B cell (primary cell): ENCODE data around the gene SMIM12. TPM values are rescaled to one million over a fixed set of nuclear protein-coding genes. Genes with fewer than 3 reads are reported as not detected.

Experiments
- ATAC-seq: fragments of 200-7000 bp; cut with Tn5 transposase; one replicate; pipeline ENCODE4 v1.10.0; 2021; ENCODE audit warnings: low read depth, mild to moderate bottlenecking, moderate number of reproducible peaks, moderate library complexity
- CTCF ChIA-PET: fragments of 350-600 bp; sonication (Branson Sonifier 250); formaldehyde crosslinking; loops from one replicate; lab custom pipeline; 2021; ENCODE audit warnings: antibody characterized with exemption, inconsistent platforms; lab: Charles Lee
- POLR2A ChIA-PET: fragments of 350-600 bp; sonication (Branson Sonifier 250); formaldehyde crosslinking; loops from one replicate; lab custom pipeline; 2021; ENCODE audit warnings: antibody characterized with exemption; lab: Charles Lee
- DNase-seq: peaks from one replicate; pipeline ENCODE4 v3.0.0; 2013
- H2AFZ ChIP-seq: 2 replicates; pipeline ENCODE4 v1.6.1; 2012; ENCODE audit warnings: mild to moderate bottlenecking, low read depth, low read length; ENCODE audit not compliant: insufficient read depth, poor library complexity, severe bottlenecking
- H3K27ac ChIP-seq, 2 donors: 1 replicate in 1 of 2; 2 replicates in 1 of 2; pipeline ENCODE4 v1.5.1; 2012 to 2013; ENCODE audit warnings: low read length in 2 of 2, mild to moderate bottlenecking in 2 of 2, moderate library complexity in 1 of 2
- H3K27me3 ChIP-seq, 4 experiments: fragments of 200-600 bp in 1 of 4; sonication (generic) in 1 of 4; replicated peaks in 1 of 4; 1 replicate in 2 of 4; 2 replicates in 2 of 4; pipeline versions ENCODE4 v1.6.1 to v1.7.0; 2013 to 2016; ENCODE audit warnings: low read length in 3 of 4, mild to moderate bottlenecking in 2 of 4, mixed read lengths in 1 of 4, moderate library complexity in 1 of 4; ENCODE audit not compliant: insufficient read depth in 4 of 4, control insufficient read depth in 3 of 4; ENCODE audit errors: control extremely low read depth in 1 of 4
- H3K36me3 ChIP-seq, 2 experiments: replicated peaks in 1 of 2; 1 replicate in 1 of 2; 2 replicates in 1 of 2; pipeline versions ENCODE4 v1.6.1 to v1.7.1; 2013; ENCODE audit warnings: low read length in 1 of 2; ENCODE audit not compliant: insufficient read depth in 2 of 2, control insufficient read depth in 1 of 2; ENCODE audit errors: control extremely low read depth in 1 of 2, extremely low read depth in 1 of 2
- H3K4me1 ChIP-seq, 2 donors: fragments of 200-600 bp in 1 of 2; sonication (generic) in 1 of 2; 1 replicate in 1 of 2; 2 replicates in 1 of 2; pipeline versions ENCODE4 v1.5.1 to v1.6.1; 2013 to 2017; ENCODE audit warnings: low read length in 2 of 2; ENCODE audit not compliant: control insufficient read depth in 2 of 2, insufficient read depth in 2 of 2
- H3K4me2 ChIP-seq: replicated peaks from 2 replicates; pipeline ENCODE3; 2012; ENCODE audit warnings: mild to moderate bottlenecking, low read depth, low read length; ENCODE audit not compliant: poor library complexity, severe bottlenecking
- H3K4me3 ChIP-seq, 5 experiments: fragments of 200-600 bp in 1 of 5; sonication (generic) in 1 of 5; 1 replicate in 3 of 5; 2 replicates in 2 of 5; pipeline versions ENCODE4 v1.5.1 to v1.7.0; 2011 to 2016; ENCODE audit warnings: low read length in 4 of 5, mild to moderate bottlenecking in 4 of 5, low read depth in 2 of 5, control low read depth in 1 of 5, moderate library complexity in 1 of 5; ENCODE audit not compliant: insufficient read depth in 1 of 5; ENCODE audit errors: control extremely low read depth in 1 of 5, extremely low read depth in 1 of 5
- H3K79me2 ChIP-seq: fragments of 200-600 bp; sonication (generic); one replicate; pipeline ENCODE4 v1.6.0; 2016; ENCODE audit warnings: low read length; ENCODE audit not compliant: control insufficient read depth, insufficient read depth
- H3K9ac ChIP-seq: fragments of 200-600 bp; sonication (generic); 2 replicates; pipeline ENCODE4 v1.6.1; 2017; ENCODE audit warnings: mild to moderate bottlenecking, low read length, moderate library complexity
- H3K9me3 ChIP-seq, 3 donors: one replicate each; pipeline versions ENCODE4 v1.6.1 to v1.7.1; 2013; ENCODE audit warnings: low read length in 2 of 3; ENCODE audit not compliant: control insufficient read depth in 2 of 3, insufficient read depth in 1 of 3; ENCODE audit errors: control extremely low read depth in 1 of 3
- H4K20me1 ChIP-seq: 2 replicates; pipeline ENCODE4 v1.6.0; 2012; ENCODE audit warnings: mild to moderate bottlenecking, low read length; ENCODE audit not compliant: insufficient read depth, control insufficient read depth, poor library complexity, severe bottlenecking
- H3K27ac Mint-ChIP-seq: one replicate; pipeline ENCODE4 v1.8.0; 2021; ENCODE audit warnings: mixed read lengths
- H3K27me3 Mint-ChIP-seq: one replicate; pipeline ENCODE4 v1.8.0; 2021; ENCODE audit warnings: mixed read lengths
- H3K4me1 Mint-ChIP-seq: one replicate; pipeline ENCODE4 v1.8.0; 2021; ENCODE audit warnings: mixed read lengths
- H3K4me3 Mint-ChIP-seq: one replicate; pipeline ENCODE4 v1.8.0; 2021; ENCODE audit warnings: mixed read lengths
- H3K9me3 Mint-ChIP-seq: one replicate; pipeline ENCODE4 v1.8.0; 2022; ENCODE audit warnings: mixed read lengths; ENCODE audit not compliant: insufficient read depth
- CTCF ChIP-seq: fragments of 200-600 bp; IDR thresholded peaks from one replicate; pipeline ENCODE4 v1.8.0; 2022; ENCODE audit warnings: antibody characterized with exemption, mild to moderate bottlenecking
- EZH2 ChIP-seq: IDR thresholded peaks from 2 replicates; pipeline ENCODE4 v1.6.1; 2012; ENCODE audit warnings: borderline replicate concordance, low read depth, mild to moderate bottlenecking, moderate library complexity, low read length; ENCODE audit not compliant: insufficient read depth, poor library complexity, severe bottlenecking
- WGBS: methylation state at CpG from one replicate; pipeline ENCODE4 v1.1.5; 2013; ENCODE audit warnings: missing lambda C conversion rate; ENCODE audit not compliant: insufficient coverage; 5-methylcytosine and 5-hydroxymethylcytosine counted together
- intact Hi-C: fragments of 100-400 bp; cut with micrococcal nuclease; formaldehyde crosslinking; loops from one replicate; pipeline ENCODE4 v1.10.0; 2022
- polyA plus RNA-seq: library from polyadenylated mRNA; depleted of rRNA; stranded (reverse); fragments of >200 nt; gene quantifications from 2 replicates; pipeline ENCODE4 v1.2.3, GENCODE V29; 2012
- total RNA-seq, 2 donors: library from RNA; stranded (reverse); fragments of 120-200 nt in 1 of 2; gene quantifications; 1 replicate in 1 of 2; 2 replicates in 1 of 2; pipeline versions ENCODE4 v1.2.3 to v1.2.4, GENCODE V29; 2013 to 2022

Gene SMIM12
- total and polyA plus RNA-seq, 2 donors (not counting 1 experiment from before 2014, with no cell fraction given) = 26.2 to 33.1 TPM

- Histone ChIP-seq H3K4me1 (no peaks in the 10 kb centered on the region), H3K4me3 (no peak overlapping the region), H3K27me3 (no peaks in the 10 kb centered on the region), H2AFZ (no peak overlapping the region), H3K79me2 (peaks cover 39% of the 10 kb centered on the region), H3K9ac (no peak overlapping the region), H3K9me3 (no peaks in the 10 kb centered on the region), H3K4me2 (no peak overlapping the region), H3K27ac (no peak overlapping the region), H4K20me1 (peaks cover 37% of the 10 kb centered on the region), H3K36me3 (peaks cover 0 to 12% of the 10 kb centered on the region in 2 experiments)
- Mint-ChIP-seq H3K27me3 (no peaks in the 10 kb centered on the region), H3K9me3 (no peaks in the 10 kb centered on the region), H3K4me3 (no peak overlapping the region), H3K4me1 (no peaks in the 10 kb centered on the region), H3K27ac (no peak overlapping the region)
- ChIA-PET POLR2A (no interaction called here), CTCF (interaction anchor here (1.6 kb wide), 1 partner anchor 10 kb away, joined by 3 read pairs; no protein-coding TSS in a partner anchor)
- no peak for TF ChIP-seq CTCF
- intact Hi-C loops = no loop called here
- ATAC-seq (no peak), DNase-seq (no peak)
- no CpG with 5 or more reads among the region's 4 CpGs for WGBS
These were observed 15.3 kb downstream of the SMIM12 start for GRCh38 chr1:34844252-34844634.

- H3K9ac ChIP-seq = no peak overlapping the region
- no peak overlapping the region for H3K4me3 Mint-ChIP-seq
- H3K4me2 ChIP-seq = no peak overlapping the region
- TF ChIP-seq EZH2 = no peak
- TF ChIP-seq CTCF = no peak
- no peaks in the 10 kb centered on the region for H3K4me1 ChIP-seq
- intact Hi-C loops = no loop called here
- ChIA-PET POLR2A (no interaction called here), CTCF (interaction anchor here (1.6 kb wide), 1 partner anchor 11 kb away, joined by 3 read pairs; no protein-coding TSS in a partner anchor)
- WGBS = 66% methylated on average over 9 of the region's 14 CpGs
- H4K20me1 ChIP-seq = peaks cover 33% of the 10 kb centered on the region
- peaks cover 0 to 12% of the 10 kb centered on the region in 2 experiments for H3K36me3 ChIP-seq
- H2AFZ ChIP-seq = no peak overlapping the region
- no peaks in the 10 kb centered on the region for H3K27me3 ChIP-seq
- H3K9me3 Mint-ChIP-seq = no peaks in the 10 kb centered on the region
- no peaks in the 10 kb centered on the region for H3K9me3 ChIP-seq
- ATAC-seq = no peak
- H3K27ac Mint-ChIP-seq = no peak overlapping the region
- H3K27ac ChIP-seq = no peak overlapping the region
- no peak for DNase-seq
- no peaks in the 10 kb centered on the region for H3K4me1 Mint-ChIP-seq
- no peak overlapping the region for H3K4me3 ChIP-seq
- no peaks in the 10 kb centered on the region for H3K27me3 Mint-ChIP-seq
- H3K79me2 ChIP-seq = peaks cover 34% of the 10 kb centered on the region
These were observed 15.9 kb downstream of the SMIM12 start for GRCh38 chr1:34843392-34844251.
